Small intestine (tissue), 7 donors: ENCODE data around the gene PROZ. TPM values are rescaled to one million over a fixed set of nuclear protein-coding genes. Genes with fewer than 3 reads are reported as not detected.

Experiments
- DNase-seq, 2 donors: peaks; one replicate each; pipeline versions ENCODE4 v3.0.0 to v3.0.0-alpha.2; 2013
- FAIRE-seq: peaks from 2 replicates; lab custom pipeline; 2012; peaks lifted over from hg19 to GRCh38; lab: Jason Lieb, UNC
- H3K27ac ChIP-seq, 3 donors: one replicate each; pipeline ENCODE4 v1.5.1; 2013; ENCODE audit warnings: low read length in 2 of 3, mild to moderate bottlenecking in 2 of 3, control low read depth in 1 of 3, inconsistent platforms in 1 of 3, low read depth in 1 of 3, moderate library complexity in 1 of 3
- H3K27me3 ChIP-seq, 3 donors: one replicate each; pipeline ENCODE4 v1.6.1; 2013; ENCODE audit warnings: low read length in 3 of 3, inconsistent platforms in 1 of 3; ENCODE audit not compliant: control insufficient read depth in 3 of 3, insufficient read depth in 3 of 3
- H3K36me3 ChIP-seq, 3 donors: one replicate each; pipeline ENCODE4 v1.6.1; 2013; ENCODE audit warnings: low read length in 3 of 3, inconsistent platforms in 1 of 3, low read depth in 1 of 3, mild to moderate bottlenecking in 1 of 3, moderate library complexity in 1 of 3; ENCODE audit not compliant: control insufficient read depth in 3 of 3, insufficient read depth in 2 of 3
- H3K4me1 ChIP-seq, 3 donors: one replicate each; pipeline ENCODE4 v1.6.1; 2013; ENCODE audit warnings: low read length in 2 of 3, inconsistent platforms in 1 of 3, low read depth in 1 of 3, mild to moderate bottlenecking in 1 of 3, moderate library complexity in 1 of 3; ENCODE audit not compliant: control insufficient read depth in 3 of 3, insufficient read depth in 2 of 3
- H3K4me3 ChIP-seq, 3 donors: one replicate each; pipeline ENCODE4 v1.5.1; 2013; ENCODE audit warnings: low read length in 3 of 3, control low read depth in 1 of 3, inconsistent platforms in 1 of 3, low read depth in 1 of 3, mild to moderate bottlenecking in 1 of 3, moderate library complexity in 1 of 3
- H3K9me3 ChIP-seq, 2 donors: one replicate each; pipeline ENCODE4 v1.6.1; 2013; ENCODE audit warnings: low read depth in 1 of 2, low read length in 1 of 2; ENCODE audit not compliant: control insufficient read depth in 2 of 2, insufficient read depth in 1 of 2
- WGBS, 3 donors: extraction: QIAGEN DNeasy Blood & Tissue Kit; methylation state at CpG; one replicate each; pipeline ENCODE4 v1.1.7; 2013; 5-methylcytosine and 5-hydroxymethylcytosine counted together
- polyA plus RNA-seq, 4 donors: library from polyadenylated mRNA; stranded (reverse) in 3 of 4; unstranded in 1 of 4; fragments of 200-250 nt in 3 of 4; fragments of 120-200 nt in 1 of 4; gene quantifications; one replicate each; pipeline versions ENCODE4 v1.2.1 to v1.2.3, GENCODE V29; 2013
- donor health status: healthy with polysubstance abuse.
- donor health status: control.
- donor health status: control.
- donor health status: Bipolar disorder and iron deficiency.
- donor health status: healthy.

PROZ gene
- polyA plus RNA-seq, 4 donors = 0.84 TPM; not detected in 3

DNA sequence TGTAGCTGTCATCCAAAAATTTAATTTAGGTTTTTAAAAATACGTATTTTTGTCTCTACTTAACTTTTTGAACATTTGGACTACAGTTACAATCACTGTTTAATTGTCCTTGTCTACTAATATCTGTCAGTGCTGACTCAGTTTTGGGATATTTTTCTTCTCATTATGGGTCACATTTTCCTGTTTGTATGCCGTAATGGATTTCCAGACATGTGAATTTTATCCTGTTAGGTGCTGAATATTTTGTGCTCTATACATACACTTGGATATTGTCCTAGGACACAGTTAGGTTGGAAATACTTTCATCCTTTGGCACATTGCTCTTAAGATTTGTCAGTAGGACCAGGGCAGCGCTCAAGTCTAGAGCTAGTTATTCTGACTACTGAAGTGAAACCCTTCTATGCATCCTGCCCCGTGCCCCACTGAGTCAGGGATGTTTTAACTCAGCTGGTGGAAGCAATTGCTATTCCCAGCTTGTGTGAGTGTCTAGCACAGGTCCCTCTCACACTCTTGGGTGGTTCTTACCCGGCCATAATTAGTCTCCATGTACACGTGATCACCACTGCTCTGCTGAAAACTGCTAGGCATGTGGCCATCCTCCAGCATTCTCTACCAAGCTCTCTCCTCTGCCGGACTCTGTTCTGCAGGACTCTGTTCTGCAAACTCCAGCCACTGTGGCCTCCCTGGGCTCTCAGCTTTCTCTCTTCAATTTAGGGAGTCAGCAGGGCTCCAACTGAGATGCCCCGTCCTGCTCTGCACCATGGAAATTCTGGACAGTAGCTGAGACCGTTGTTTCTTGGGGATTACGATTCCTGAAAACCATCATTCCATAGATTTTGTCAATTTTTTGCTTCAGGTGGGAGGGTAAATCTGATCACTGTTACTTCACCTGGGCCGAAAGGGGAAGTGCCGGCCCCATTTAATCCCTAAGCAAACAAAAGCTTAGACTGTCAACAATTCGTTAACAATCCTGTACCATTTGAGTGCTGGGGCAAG is 11.1 kb downstream of the PROZ start:
- Histone ChIP-seq H3K4me1 (peaks cover 0 to 27% (median 0%) of the 10 kb centered on the region in 3 donors), H3K27ac (no peak overlapping the region), H3K9me3 (peaks cover 0 to 3% of the 10 kb centered on the region in 2 donors), H3K36me3 (peaks cover 0 to 43% (median 0%) of the 10 kb centered on the region in 3 donors), H3K27me3 (no peaks in the 10 kb centered on the region), H3K4me3 (no peak overlapping the region)
- DNase-seq = peak in 1 of 2 donors; percentile 62
- WGBS, 3 donors = 53 to 80% (median 73%) methylated on average over 13 of the region's 13 CpGs
- FAIRE-seq = no peak

DNA sequence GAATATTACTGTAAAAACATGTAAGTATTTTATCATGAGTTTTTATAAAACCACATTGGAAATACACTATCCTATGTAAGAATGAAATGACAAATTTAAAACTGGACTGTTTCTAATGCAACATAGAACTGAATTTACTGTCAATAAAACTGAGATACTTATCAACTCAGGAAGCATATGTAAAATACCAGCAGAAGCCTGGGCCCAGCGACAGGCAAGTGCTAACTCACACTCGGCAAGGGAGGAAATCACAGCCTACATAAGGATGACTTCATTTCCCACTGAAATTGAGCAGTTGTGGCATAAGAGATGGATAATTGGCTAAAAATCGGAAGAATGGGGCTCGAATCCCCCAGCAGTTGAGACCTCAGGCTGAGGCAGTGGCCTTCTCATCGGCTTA is 12.1 kb downstream of the PROZ start:
- 44 to 66% (median 57%) methylated on average over 5 of the region's 5 CpGs for WGBS, 3 donors
- Histone ChIP-seq H3K27me3 (no peaks in the 10 kb centered on the region), H3K27ac (no peak overlapping the region), H3K4me1 (peaks cover 0 to 27% (median 0%) of the 10 kb centered on the region in 3 donors), H3K4me3 (no peak overlapping the region), H3K9me3 (peaks cover 0 to 3% of the 10 kb centered on the region in 2 donors), H3K36me3 (peaks cover 0 to 49% (median 1%) of the 10 kb centered on the region in 3 donors)
- FAIRE-seq (no peak), DNase-seq (peak in 1 of 2 donors; percentile 26)

DNA sequence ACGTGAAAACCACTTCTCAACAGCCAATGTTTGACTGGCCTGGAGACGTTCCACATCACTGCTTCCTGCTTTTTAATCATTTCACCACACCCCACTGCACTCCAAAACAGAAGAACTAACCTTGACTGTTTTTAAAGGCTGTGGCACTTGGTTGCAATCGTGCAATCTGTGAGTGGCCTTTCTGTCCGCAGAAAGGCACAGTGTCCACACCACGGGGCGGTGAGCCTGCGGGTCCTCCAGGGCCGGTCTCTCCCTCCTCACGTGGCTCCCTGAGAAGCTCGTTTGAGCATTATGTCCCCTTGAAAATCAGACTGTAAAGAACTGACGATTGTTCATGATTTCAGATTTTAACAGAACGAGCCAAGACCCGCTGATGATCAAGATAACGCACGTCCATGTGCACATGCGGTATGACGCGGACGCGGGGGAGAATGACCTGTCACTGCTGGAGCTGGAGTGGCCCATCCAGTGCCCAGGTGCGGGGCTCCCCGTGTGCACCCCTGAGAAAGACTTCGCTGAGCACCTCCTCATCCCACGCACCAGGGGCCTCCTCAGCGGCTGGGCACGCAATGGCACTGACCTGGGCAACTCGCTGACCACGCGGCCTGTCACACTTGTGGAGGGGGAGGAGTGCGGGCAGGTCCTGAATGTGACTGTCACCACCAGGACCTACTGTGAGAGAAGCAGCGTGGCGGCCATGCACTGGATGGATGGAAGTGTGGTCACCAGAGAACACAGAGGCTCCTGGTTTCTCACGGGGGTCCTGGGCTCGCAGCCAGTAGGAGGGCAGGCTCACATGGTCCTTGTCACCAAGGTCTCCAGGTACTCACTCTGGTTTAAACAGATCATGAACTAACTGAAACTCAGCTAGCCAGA is 13.0 kb downstream of the PROZ start:
- Histone ChIP-seq H3K4me1 (peaks cover 0 to 27% (median 0%) of the 10 kb centered on the region in 3 donors), H3K27ac (no peak overlapping the region), H3K4me3 (no peak overlapping the region), H3K9me3 (peaks cover 0 to 3% of the 10 kb centered on the region in 2 donors), H3K36me3 (peaks cover 0 to 59% (median 8%) of the 10 kb centered on the region in 3 donors), H3K27me3 (no peaks in the 10 kb centered on the region)
- FAIRE-seq = no peak
- WGBS, 3 donors = 89 to 92% (median 91%) methylated on average over 34 of the region's 34 CpGs
- DNase-seq = no peak

DNA sequence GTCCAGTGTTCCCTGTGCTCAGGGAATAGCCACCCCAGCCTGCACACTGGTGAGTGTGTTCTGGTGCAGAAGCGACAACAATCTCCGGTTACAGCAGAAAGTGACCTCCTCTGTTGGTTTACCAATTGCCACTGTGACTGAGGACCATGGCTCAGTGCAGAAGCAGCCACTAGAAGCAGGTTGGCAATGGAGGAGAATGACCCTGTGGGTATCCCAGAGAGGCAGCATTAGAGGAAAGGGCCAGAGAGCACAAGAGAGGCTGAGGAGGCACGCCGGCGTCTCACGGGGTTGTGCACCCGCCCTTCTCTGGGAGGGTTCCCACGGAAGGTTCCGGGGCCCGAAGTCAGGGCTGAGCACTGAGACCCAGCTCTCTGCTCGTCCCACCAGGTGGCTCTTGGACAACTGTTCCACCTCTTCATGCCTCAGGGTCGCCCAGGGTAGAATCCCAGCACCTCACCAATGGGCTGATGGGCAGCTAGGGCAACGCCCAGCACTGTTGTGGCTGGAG is 14.0 kb downstream of the PROZ start:
- DNase-seq (no peak), FAIRE-seq (no peak)
- H3K4me1 ChIP-seq = peaks cover 0 to 24% (median 0%) of the 10 kb centered on the region in 3 donors
- 92 to 96% (median 94%) methylated on average over 13 of the region's 13 CpGs for WGBS, 3 donors
- H3K36me3 ChIP-seq = peaks cover 0 to 66% (median 8%) of the 10 kb centered on the region in 3 donors
- H3K27me3 ChIP-seq = no peaks in the 10 kb centered on the region
- H3K9me3 ChIP-seq = peaks cover 0 to 3% of the 10 kb centered on the region in 2 donors
- no peak overlapping the region for H3K4me3 ChIP-seq
- no peak overlapping the region for H3K27ac ChIP-seq

DNA sequence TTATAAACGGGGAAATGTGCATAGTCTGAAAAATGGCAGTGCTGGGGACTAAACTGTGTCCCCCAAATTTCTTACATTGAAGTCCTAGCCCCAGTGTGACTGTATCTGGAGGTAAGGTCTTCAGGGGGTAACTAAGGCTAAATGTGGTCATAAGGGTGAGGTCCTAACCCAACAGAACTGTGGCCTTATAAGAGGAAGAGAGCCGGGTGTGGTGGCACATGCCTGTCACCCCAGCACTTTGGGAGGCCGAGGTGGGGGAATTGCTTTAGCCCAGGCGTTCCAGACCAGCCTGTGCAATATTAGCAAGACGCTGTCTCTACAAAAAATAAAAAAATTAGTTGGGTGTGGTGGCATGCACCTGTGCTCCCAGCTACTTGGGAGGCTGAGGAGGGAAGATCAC is 17.8 kb downstream of the PROZ start:
- 58 to 68% (median 67%) methylated on average over 5 of the region's 5 CpGs for WGBS, 3 donors
- no peak overlapping the region for H3K4me3 ChIP-seq
- no peaks in the 10 kb centered on the region for H3K27me3 ChIP-seq
- no peak for FAIRE-seq
- no peak for DNase-seq
- H3K27ac ChIP-seq = peak overlapping the region in 1 of 3 donors; percentile 18
- peaks cover 14 to 69% (median 18%) of the 10 kb centered on the region in 3 donors for H3K36me3 ChIP-seq
- H3K9me3 ChIP-seq = no peaks in the 10 kb centered on the region
- peaks cover 0 to 12% (median 0%) of the 10 kb centered on the region in 3 donors for H3K4me1 ChIP-seq

DNA sequence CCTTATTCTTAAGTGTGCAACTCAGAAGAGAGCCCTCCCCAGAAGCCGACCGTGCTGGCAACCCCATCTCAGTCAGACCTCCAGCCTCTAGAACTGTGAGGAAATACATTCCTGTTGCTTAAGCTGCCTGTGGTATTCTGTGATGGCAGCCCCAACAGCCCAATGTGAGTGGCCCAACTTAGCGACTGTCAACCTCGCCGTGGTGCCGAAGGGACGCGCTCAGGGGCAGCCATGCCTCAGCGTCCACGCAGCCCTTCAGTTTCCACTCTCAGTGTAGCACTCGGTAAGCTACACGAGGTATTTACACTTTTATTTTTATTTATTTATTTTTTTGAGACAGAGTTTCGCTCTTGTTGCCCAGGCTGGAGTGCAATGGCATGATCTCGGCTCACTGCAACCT is 18.4 kb downstream of the PROZ start:
- H3K9me3 ChIP-seq = no peaks in the 10 kb centered on the region
- FAIRE-seq (no peak), DNase-seq (no peak)
- H3K4me3 ChIP-seq = no peak overlapping the region
- WGBS, 3 donors = 98% methylated on average over 14 of the region's 14 CpGs
- no peaks in the 10 kb centered on the region for H3K27me3 ChIP-seq
- no peak overlapping the region for H3K27ac ChIP-seq
- H3K4me1 ChIP-seq = peaks cover 0 to 7% (median 0%) of the 10 kb centered on the region in 3 donors
- H3K36me3 ChIP-seq = peaks cover 14 to 66% (median 18%) of the 10 kb centered on the region in 3 donors

DNA sequence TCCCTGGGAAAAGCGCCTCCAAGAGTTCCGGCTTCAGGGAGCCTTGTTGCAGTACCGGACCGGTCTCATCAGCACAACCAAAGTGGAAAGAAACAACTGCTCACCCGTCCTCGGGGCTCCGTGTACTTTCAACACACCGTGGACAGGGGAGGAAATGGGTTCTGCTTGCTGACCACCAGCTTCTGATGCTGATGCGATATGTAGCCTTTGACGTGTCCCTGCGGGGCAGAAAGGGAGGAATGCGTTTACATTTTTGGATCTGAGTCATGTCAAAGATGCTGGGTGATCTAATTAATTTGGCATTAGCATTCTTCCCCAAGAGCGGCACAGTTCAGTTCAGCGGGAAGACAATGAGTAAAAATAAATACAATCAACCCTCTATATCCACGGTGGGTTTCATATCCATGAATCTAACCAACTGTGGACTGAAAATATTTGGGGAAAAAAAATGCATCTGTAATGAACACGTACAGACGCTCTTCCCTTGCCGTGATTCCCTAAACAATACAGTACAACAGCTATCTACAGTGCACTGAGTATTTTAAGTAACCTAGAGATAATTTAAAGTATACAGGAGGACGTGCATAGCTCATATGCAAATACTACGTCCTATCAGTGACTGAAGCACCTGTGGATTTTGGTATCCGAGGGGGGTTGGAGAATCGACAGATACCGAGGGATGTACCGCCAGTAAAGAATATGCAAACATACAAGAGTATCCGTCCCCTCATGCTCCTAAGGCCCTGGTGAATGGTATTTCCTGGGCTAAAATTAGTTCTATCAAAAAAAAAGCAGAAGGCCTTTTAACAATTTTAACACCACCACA is 19.8 kb downstream of the PROZ start:
- WGBS, 3 donors = 85 to 94% (median 92%) methylated on average over 25 of the region's 25 CpGs
- Histone ChIP-seq H3K36me3 (peaks cover 14 to 58% (median 18%) of the 10 kb centered on the region in 3 donors), H3K27me3 (no peaks in the 10 kb centered on the region), H3K4me1 (no peaks in the 10 kb centered on the region), H3K4me3 (no peak overlapping the region), H3K9me3 (no peaks in the 10 kb centered on the region), H3K27ac (no peak overlapping the region)
- FAIRE-seq (no peak), DNase-seq (no peak)
